ENCODE data around the gene NRIP3. TPM values are rescaled to one million over a fixed set of nuclear protein-coding genes. Genes with fewer than 3 reads are reported as not detected.

Gene NRIP3
- total and polyA plus RNA-seq, 9 donors: 0.24 to 16.9 (median 0.99) TPM

- H3K9me3 ChIP-seq: no peaks in the 10 kb centered on the region
- peak in 4 of 5 donors; percentile 75 to 84 (median 77) for DNase-seq
- peak overlapping the region; percentile 88 for H3K4me3 ChIP-seq
- TF ChIP-seq EP300 (IDR thresholded peaks at IDR 0.05) (no peak), CTCF (IDR thresholded peaks at IDR 0.05) (no peak), POLR2A (IDR thresholded peaks at IDR 0.05) (no peak)
- H3K27me3 ChIP-seq: no peaks in the 10 kb centered on the region
- H3K36me3 ChIP-seq: no peaks in the 10 kb centered on the region
- peaks cover 8% of the 10 kb centered on the region for H3K4me1 ChIP-seq (ENCODE audit: insufficient read depth)
- intact Hi-C loops (cut with DNase I): loop anchor here in 3 of 4 donors (2.0 to 10.0 kb wide), 4 partner anchors 53 to 739 kb away; partner anchors contain the start of gene AKIP1 (in 1 of the 3)
- H3K27ac ChIP-seq: peak overlapping the region; percentile 58 to 83
- 2 to 4% (median 2%) methylated on average over 36 to 39 of the region's 39 CpGs for WGBS, 3 donors
Measured at GRCh38 chr11:8963569-8964323, 40.1 kb downstream of the NRIP3 start.

- WGBS, 3 donors: 34 to 45% (median 39%) methylated on average over 2 of the region's 2 CpGs
- Histone ChIP-seq H3K36me3 (no peaks in the 10 kb centered on the region), H3K4me1 (ENCODE audit: insufficient read depth) (peaks cover 8% of the 10 kb centered on the region), H3K9me3 (no peaks in the 10 kb centered on the region), H3K27ac (no peak overlapping the region), H3K27me3 (no peaks in the 10 kb centered on the region), H3K4me3 (no peak overlapping the region)
- TF ChIP-seq POLR2A (IDR thresholded peaks at IDR 0.05) (no peak), CTCF (IDR thresholded peaks at IDR 0.05) (no peak), EP300 (IDR thresholded peaks at IDR 0.05) (no peak)
- intact Hi-C loops (cut with DNase I): loop anchor here in 3 of 4 donors (2.0 to 10.0 kb wide), 4 partner anchors 52 to 738 kb away; partner anchors contain the start of gene AKIP1 (in 1 of the 3)
- no peak for DNase-seq
Measured at GRCh38 chr11:8962841-8963240, 41.0 kb downstream of the NRIP3 start.

GRCh38 chr11:8961401-8961800, 42.4 kb downstream of the NRIP3 start:
- H3K9me3 ChIP-seq: no peaks in the 10 kb centered on the region
- H3K27ac ChIP-seq: no peak overlapping the region
- H3K4me1 ChIP-seq (ENCODE audit: insufficient read depth): peaks cover 8% of the 10 kb centered on the region
- intact Hi-C loops (cut with DNase I): loop anchor here in 2 of 4 donors (5.0 to 10.0 kb wide), 3 partner anchors 154 to 737 kb away; no protein-coding TSS in a partner anchor
- no peaks in the 10 kb centered on the region for H3K36me3 ChIP-seq
- no peaks in the 10 kb centered on the region for H3K27me3 ChIP-seq
- no peak overlapping the region for H3K4me3 ChIP-seq
- TF ChIP-seq CTCF (IDR thresholded peaks at IDR 0.05): no peak
- DNase-seq: no peak
- 49 to 53% (median 51%) methylated on average over 2 of the region's 2 CpGs for whole genome bisulfite sequencing, 3 donors

- WGBS, 3 donors: 17 to 27% (median 25%) methylated on average over 2 of the region's 2 CpGs
- peak in 2 of 5 donors; percentile 28 to 51 for DNase-seq
- Histone ChIP-seq H3K4me3 (no peak overlapping the region), H3K27me3 (no peaks in the 10 kb centered on the region), H3K27ac (no peak overlapping the region), H3K9me3 (no peaks in the 10 kb centered on the region), H3K36me3 (no peaks in the 10 kb centered on the region), H3K4me1 (ENCODE audit: insufficient read depth) (peaks cover 8% of the 10 kb centered on the region)
- intact Hi-C loops (cut with DNase I): loop anchor here in 2 of 4 donors (5.0 to 10.0 kb wide), 5 partner anchors 42 to 735 kb away; no protein-coding TSS in a partner anchor
- TF ChIP-seq EP300 (IDR thresholded peaks at IDR 0.05) (no peak), CTCF (IDR thresholded peaks at IDR 0.05) (peak in 2 of 3 donors; percentile 67 to 75), POLR2A (IDR thresholded peaks at IDR 0.05) (no peak)
Measured at GRCh38 chr11:8959546-8960166, 44.1 kb downstream of the NRIP3 start.

All from ovary (tissue), 9 donors.